Neural progenitor cell (in vitro differentiated cells): ENCODE measurements around the gene CFAP43.

Source experiments
- CTCF ChIP-seq: fragments of 200-600 bp; sonication (generic); IDR thresholded peaks from 2 replicates; pipeline ENCODE4 v1.5.1; 2017; ENCODE audit warnings: antibody characterized with exemption, mild to moderate bottlenecking
- EZH2phosphoT487 ChIP-seq: fragments of 200-600 bp; sonication (generic); IDR thresholded peaks from 2 replicates; pipeline ENCODE4 v1.6.1; 2017; ENCODE audit warnings: antibody characterized with exemption

- TF ChIP-seq CTCF (no peak), EZH2phosphoT487 (no peak)
Measured at GRCh38 chr10:104142081-104142480, 90.1 kb downstream of the CFAP43 start.
